Measurements from ENCODE around the gene PDZD2. TPM values are rescaled to one million over a fixed set of nuclear protein-coding genes. Genes with fewer than 3 reads are reported as not detected.

Gene PDZD2
- total RNA-seq, 1 donor from 2014 or later = 23.3 TPM

DNA sequence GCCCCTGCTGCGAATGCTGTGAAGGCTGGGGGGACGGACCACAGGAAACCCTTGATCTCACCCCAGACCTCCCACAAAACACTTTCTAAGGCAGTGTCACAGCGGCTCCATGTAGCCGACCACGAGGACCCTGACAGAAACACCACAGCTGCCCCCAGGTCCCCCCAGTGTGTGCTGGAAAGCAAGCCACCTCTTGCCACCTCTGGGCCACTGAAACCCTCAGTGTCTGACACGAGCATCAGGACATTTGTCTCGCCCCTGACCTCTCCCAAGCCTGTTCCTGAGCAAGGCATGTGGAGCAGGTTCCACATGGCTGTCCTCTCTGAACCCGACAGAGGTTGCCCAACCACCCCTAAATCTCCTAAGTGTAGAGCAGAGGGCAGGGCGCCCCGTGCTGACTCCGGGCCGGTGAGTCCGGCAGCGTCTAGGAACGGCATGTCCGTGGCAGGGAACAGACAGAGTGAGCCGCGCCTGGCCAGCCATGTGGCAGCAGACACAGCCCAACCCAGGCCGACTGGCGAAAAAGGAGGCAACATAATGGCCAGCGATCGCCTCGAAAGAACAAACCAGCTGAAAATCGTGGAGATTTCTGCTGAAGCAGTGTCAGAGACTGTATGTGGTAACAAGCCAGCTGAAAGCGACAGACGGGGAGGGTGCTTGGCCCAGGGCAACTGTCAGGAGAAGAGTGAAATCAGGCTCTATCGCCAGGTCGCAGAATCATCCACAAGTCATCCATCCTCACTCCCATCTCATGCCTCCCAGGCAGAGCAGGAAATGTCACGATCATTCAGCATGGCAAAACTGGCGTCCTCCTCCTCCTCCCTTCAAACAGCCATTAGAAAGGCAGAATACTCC lies 450.4 kb downstream of the PDZD2 start:
- Mint-ChIP-seq H3K4me1 (ENCODE audit: low read depth, unreplicated experiment) (peaks cover 11% of the 10 kb centered on the region), H3K27ac (ENCODE audit: unreplicated experiment) (no peak overlapping the region), H3K27me3 (ENCODE audit: unreplicated experiment) (peaks cover 4% of the 10 kb centered on the region), H3K36me3 (ENCODE audit: unreplicated experiment) (peaks cover 6% of the 10 kb centered on the region), H3K4me3 (ENCODE audit: unreplicated experiment) (no peak overlapping the region), H3K9me3 (ENCODE audit: unreplicated experiment) (peaks cover 10% of the 10 kb centered on the region)
- TF ChIP-seq, protein P1, sequence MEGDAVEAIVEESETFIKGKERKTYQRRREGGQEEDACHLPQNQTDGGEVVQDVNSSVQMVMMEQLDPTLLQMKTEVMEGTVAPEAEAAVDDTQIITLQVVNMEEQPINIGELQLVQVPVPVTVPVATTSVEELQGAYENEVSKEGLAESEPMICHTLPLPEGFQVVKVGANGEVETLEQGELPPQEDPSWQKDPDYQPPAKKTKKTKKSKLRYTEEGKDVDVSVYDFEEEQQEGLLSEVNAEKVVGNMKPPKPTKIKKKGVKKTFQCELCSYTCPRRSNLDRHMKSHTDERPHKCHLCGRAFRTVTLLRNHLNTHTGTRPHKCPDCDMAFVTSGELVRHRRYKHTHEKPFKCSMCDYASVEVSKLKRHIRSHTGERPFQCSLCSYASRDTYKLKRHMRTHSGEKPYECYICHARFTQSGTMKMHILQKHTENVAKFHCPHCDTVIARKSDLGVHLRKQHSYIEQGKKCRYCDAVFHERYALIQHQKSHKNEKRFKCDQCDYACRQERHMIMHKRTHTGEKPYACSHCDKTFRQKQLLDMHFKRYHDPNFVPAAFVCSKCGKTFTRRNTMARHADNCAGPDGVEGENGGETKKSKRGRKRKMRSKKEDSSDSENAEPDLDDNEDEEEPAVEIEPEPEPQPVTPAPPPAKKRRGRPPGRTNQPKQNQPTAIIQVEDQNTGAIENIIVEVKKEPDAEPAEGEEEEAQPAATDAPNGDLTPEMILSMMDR (IDR thresholded peaks at IDR 0.05; ENCODE audit: partially characterized antibody, unreplicated experiment) = no peak
- no peak for DNase-seq

DNA sequence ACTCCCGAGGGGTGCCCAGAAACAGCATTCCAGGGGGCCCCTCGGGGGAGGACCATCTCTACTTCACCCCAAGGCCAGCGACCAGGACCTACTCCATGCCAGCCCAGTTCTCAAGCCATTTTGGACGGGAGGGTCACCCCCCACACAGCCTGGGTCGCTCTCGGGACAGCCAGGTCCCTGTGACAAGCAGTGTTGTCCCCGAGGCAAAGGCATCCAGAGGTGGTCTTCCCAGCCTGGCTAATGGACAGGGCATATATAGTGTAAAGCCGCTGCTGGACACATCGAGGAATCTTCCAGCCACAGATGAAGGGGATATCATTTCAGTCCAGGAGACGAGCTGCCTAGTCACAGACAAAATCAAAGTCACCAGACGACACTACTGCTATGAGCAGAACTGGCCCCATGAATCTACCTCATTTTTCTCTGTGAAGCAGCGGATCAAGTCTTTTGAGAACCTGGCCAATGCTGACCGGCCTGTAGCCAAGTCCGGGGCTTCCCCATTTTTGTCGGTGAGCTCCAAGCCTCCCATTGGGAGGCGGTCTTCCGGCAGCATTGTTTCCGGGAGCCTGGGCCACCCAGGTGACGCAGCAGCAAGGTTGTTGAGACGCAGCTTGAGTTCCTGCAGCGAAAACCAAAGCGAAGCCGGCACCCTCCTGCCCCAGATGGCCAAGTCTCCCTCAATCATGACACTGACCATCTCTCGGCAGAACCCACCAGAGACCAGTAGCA lies 451.3 kb downstream of the PDZD2 start:
- peaks cover 11% of the 10 kb centered on the region for H3K9me3 Mint-ChIP-seq (ENCODE audit: unreplicated experiment)
- TF ChIP-seq, protein P1 (IDR thresholded peaks at IDR 0.05; ENCODE audit: partially characterized antibody, unreplicated experiment) = no peak
- no peak for DNase-seq
- H3K27me3 Mint-ChIP-seq (ENCODE audit: unreplicated experiment) = peaks cover 4% of the 10 kb centered on the region
- peaks cover 11% of the 10 kb centered on the region for H3K4me1 Mint-ChIP-seq (ENCODE audit: low read depth, unreplicated experiment)
- no peak overlapping the region for H3K27ac Mint-ChIP-seq (ENCODE audit: unreplicated experiment)
- no peak overlapping the region for H3K4me3 Mint-ChIP-seq (ENCODE audit: unreplicated experiment)
- H3K36me3 Mint-ChIP-seq (ENCODE audit: unreplicated experiment) = peaks cover 6% of the 10 kb centered on the region

DNA sequence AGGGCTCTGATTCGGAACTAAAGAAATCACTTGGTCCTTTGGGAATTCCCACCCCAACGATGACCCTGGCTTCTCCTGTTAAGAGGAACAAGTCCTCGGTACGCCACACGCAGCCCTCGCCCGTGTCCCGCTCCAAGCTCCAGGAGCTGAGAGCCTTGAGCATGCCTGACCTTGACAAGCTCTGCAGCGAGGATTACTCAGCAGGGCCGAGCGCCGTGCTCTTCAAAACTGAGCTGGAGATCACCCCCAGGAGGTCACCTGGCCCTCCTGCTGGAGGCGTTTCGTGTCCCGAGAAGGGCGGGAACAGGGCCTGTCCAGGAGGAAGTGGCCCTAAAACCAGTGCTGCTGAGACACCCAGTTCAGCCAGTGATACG lies 451.8 kb downstream of the PDZD2 start:
- H3K4me1 Mint-ChIP-seq (ENCODE audit: low read depth, unreplicated experiment) = peaks cover 11% of the 10 kb centered on the region
- DNase-seq = no peak
- TF ChIP-seq, protein P1 (IDR thresholded peaks at IDR 0.05; ENCODE audit: partially characterized antibody, unreplicated experiment) = no peak
- peaks cover 11% of the 10 kb centered on the region for H3K9me3 Mint-ChIP-seq (ENCODE audit: unreplicated experiment)
- H3K4me3 Mint-ChIP-seq (ENCODE audit: unreplicated experiment) = no peak overlapping the region
- H3K36me3 Mint-ChIP-seq (ENCODE audit: unreplicated experiment) = peaks cover 6% of the 10 kb centered on the region
- H3K27me3 Mint-ChIP-seq (ENCODE audit: unreplicated experiment) = peaks cover 4% of the 10 kb centered on the region
- no peak overlapping the region for H3K27ac Mint-ChIP-seq (ENCODE audit: unreplicated experiment)

DNA sequence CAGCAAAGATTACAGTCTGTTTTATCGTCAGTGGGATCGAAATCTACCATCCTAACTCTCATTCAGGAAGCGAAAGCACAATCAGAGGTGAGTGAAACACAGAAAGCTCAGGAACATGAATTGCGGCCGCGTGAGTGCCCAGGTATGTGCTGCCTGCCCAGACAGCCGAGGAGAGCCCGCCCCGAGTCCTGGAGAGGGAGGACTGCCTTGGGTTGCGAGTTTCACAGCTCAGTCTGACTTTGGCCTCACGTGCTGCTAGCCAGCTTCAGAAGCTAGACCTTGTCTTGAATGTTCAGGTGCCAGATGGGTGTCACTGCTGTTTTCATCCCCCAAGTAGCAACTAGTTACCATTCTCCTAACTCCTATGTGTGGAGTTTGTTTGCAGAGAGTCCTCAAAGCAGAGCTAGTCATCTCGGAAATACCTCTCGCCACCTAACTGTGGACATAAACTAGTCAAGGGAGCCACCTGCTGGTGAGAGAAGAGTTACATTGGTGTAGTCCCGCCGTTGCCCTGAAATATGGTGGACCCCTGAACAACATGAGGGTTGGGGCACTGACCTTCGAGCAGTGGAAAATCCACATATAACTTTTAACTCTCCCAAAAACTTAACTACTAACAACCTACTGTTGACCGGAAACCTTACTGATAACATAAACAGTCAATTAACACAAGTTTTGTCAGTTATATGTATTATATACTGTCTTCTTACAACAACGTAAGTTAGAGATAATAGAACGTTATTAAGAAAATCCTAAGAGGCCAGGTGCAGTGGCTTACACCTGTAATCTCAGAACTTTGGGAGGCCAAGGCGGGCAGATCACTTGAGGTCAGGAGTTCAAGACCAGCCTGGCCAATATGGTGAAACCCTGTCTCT lies 454.2 kb downstream of the PDZD2 start:
- Mint-ChIP-seq H3K4me1 (ENCODE audit: low read depth, unreplicated experiment) (peaks cover 15% of the 10 kb centered on the region), H3K27me3 (ENCODE audit: unreplicated experiment) (peaks cover 7% of the 10 kb centered on the region), H3K4me3 (ENCODE audit: unreplicated experiment) (no peak overlapping the region), H3K9me3 (ENCODE audit: unreplicated experiment) (peaks cover 15% of the 10 kb centered on the region), H3K27ac (ENCODE audit: unreplicated experiment) (no peak overlapping the region), H3K36me3 (ENCODE audit: unreplicated experiment) (peaks cover 5% of the 10 kb centered on the region)
- peak; percentile 67 for DNase-seq
- TF ChIP-seq, protein P1 (IDR thresholded peaks at IDR 0.05; ENCODE audit: partially characterized antibody, unreplicated experiment) = peak; percentile 73

All from glutamatergic neuron (in vitro differentiated cells).